Mucosa of descending colon (tissue), 3 donors: ENCODE data around the gene COL23A1. TPM values are rescaled to one million over a fixed set of nuclear protein-coding genes. Genes with fewer than 3 reads are reported as not detected.

ENCODE experiments used
- ATAC-seq: fragments of 200-7000 bp; cut with Tn5 transposase; one replicate; pipeline ENCODE4 v1.9.1; 2020; ENCODE audit warnings: mild to moderate bottlenecking, moderate library complexity
- DNase-seq, 3 donors: peaks; one replicate each; pipeline ENCODE4 v3.0.0-alpha.2; 2020
- H3K36me3 ChIP-seq: fragments of 200-600 bp; one replicate; pipeline ENCODE4 v1.8.0; 2021; ENCODE audit warnings: low read depth, mild to moderate bottlenecking
- H3K4me1 ChIP-seq: fragments of 200-600 bp; one replicate; pipeline ENCODE4 v1.8.0; 2021; ENCODE audit warnings: low read depth, mild to moderate bottlenecking
- H3K4me3 ChIP-seq: fragments of 200-600 bp; one replicate; pipeline ENCODE4 v1.8.0; 2021; ENCODE audit warnings: mild to moderate bottlenecking
- H3K9me3 ChIP-seq: fragments of 200-600 bp; one replicate; pipeline ENCODE4 v1.8.0; 2021; ENCODE audit warnings: mild to moderate bottlenecking
- intact Hi-C, 2 donors: fragments of 100-400 bp; cut with DNase I in 1 of 2; cut with micrococcal nuclease in 1 of 2; formaldehyde crosslinking; loops; one replicate each; pipeline versions ENCODE4 v1.11.0 to v1.11.1; 2022; cut with DNase I, micrococcal nuclease
- total RNA-seq, 3 donors: library from RNA; stranded (reverse); fragmentation: NEBNext Ultra II Directional in 2 of 3; extraction: Animal tissue kit (Norgen Biotek cat#: 25700) in 2 of 3; gene quantifications; one replicate each; pipeline versions ENCODE4 v1.2.1 to v1.2.4, GENCODE V29; 2021 to 2023
- TF ChIP-seq, protein P1 (sequence below): fragments of 200-600 bp; IDR thresholded peaks from one replicate; pipeline ENCODE4 v1.8.0; 2022; ENCODE audit warnings: antibody characterized with exemption, mild to moderate bottlenecking
- donor health status: DM: no; HTN: no; CAD: no; lungs with moderate emphysema.
- donor health status: DM: no; HTN: no; CAD: no.
- donor health status: DM: no; HTN: yes; CAD: no.

COL23A1 gene
- total RNA-seq, 3 donors from 2014 or later = 0.17 to 2.7 (median 0.43) TPM

DNA sequence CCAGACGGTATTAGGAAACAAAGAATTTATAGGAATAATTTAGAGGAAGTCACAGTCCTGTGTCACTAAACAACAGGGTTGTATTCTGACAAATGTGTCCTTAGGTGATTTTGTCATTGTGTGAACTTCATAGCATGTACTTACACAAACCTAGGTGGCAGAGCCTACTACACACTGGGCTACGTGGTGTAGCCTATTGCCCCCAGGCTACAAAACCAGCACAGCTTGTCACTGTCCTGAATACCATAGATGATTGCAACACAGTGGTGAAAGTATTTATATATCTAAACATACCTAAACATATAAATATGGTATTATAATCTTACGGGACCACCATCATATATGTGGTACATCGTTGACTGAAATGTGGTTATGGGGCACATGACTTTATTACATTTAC lies 69.3 kb downstream of the COL23A1 start:
- Histone ChIP-seq H3K36me3 (no peaks in the 10 kb centered on the region), H3K9me3 (peaks cover 2% of the 10 kb centered on the region), H3K4me1 (no peaks in the 10 kb centered on the region), H3K4me3 (no peak overlapping the region)
- TF ChIP-seq, protein P1, sequence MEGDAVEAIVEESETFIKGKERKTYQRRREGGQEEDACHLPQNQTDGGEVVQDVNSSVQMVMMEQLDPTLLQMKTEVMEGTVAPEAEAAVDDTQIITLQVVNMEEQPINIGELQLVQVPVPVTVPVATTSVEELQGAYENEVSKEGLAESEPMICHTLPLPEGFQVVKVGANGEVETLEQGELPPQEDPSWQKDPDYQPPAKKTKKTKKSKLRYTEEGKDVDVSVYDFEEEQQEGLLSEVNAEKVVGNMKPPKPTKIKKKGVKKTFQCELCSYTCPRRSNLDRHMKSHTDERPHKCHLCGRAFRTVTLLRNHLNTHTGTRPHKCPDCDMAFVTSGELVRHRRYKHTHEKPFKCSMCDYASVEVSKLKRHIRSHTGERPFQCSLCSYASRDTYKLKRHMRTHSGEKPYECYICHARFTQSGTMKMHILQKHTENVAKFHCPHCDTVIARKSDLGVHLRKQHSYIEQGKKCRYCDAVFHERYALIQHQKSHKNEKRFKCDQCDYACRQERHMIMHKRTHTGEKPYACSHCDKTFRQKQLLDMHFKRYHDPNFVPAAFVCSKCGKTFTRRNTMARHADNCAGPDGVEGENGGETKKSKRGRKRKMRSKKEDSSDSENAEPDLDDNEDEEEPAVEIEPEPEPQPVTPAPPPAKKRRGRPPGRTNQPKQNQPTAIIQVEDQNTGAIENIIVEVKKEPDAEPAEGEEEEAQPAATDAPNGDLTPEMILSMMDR = no peak
- no peak for ATAC-seq
- intact Hi-C loops = no loop called here
- DNase-seq = no peak

DNA sequence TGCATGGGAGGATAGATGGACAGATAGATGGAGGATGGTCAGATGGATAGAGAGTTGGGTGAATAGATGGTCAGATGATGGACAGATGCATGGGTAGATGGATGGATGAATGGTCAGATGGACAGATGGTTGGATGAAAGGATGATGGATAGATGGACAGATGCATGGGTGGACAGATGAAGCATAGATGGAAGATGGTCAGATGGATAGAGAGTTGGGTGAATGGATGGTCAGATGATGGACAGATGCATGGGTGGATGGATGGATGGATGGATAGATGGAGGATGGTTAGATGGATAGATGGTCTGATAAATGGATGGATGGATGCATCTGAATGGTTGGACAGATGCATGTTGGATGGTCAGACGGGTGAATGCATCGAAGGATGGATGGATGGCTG lies 70.4 kb downstream of the COL23A1 start:
- no peak overlapping the region for H3K4me3 ChIP-seq
- no peak for DNase-seq
- H3K9me3 ChIP-seq = peaks cover 2% of the 10 kb centered on the region
- H3K4me1 ChIP-seq = no peaks in the 10 kb centered on the region
- intact Hi-C loops = no loop called here
- TF ChIP-seq, protein P1 = no peak
- H3K36me3 ChIP-seq = no peaks in the 10 kb centered on the region
- ATAC-seq = no peak

DNA sequence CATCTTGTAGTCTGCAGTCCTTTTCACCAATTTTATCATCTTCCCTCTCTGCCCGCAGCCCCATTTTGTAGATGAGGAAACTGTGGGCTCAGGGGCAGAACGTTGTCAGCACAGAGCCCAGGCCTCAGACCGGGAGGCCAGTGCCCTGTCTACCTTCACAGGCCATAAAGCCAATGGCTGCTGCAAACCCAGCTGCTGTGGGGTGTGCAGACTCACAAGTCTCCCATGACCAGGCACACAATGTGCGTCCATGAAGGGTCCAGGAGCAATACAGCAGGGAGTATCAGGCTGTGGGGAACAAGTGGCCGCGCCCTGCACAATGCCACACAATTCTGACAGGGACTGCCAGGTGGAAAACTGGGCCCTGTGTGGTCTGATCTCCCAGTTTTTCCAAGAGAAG lies 71.0 kb downstream of the COL23A1 start:
- ATAC-seq = no peak
- Histone ChIP-seq H3K4me3 (no peak overlapping the region), H3K9me3 (peaks cover 2% of the 10 kb centered on the region), H3K36me3 (no peaks in the 10 kb centered on the region), H3K4me1 (no peaks in the 10 kb centered on the region)
- intact Hi-C loops = no loop called here
- DNase-seq = no peak
- TF ChIP-seq, protein P1 = no peak

DNA sequence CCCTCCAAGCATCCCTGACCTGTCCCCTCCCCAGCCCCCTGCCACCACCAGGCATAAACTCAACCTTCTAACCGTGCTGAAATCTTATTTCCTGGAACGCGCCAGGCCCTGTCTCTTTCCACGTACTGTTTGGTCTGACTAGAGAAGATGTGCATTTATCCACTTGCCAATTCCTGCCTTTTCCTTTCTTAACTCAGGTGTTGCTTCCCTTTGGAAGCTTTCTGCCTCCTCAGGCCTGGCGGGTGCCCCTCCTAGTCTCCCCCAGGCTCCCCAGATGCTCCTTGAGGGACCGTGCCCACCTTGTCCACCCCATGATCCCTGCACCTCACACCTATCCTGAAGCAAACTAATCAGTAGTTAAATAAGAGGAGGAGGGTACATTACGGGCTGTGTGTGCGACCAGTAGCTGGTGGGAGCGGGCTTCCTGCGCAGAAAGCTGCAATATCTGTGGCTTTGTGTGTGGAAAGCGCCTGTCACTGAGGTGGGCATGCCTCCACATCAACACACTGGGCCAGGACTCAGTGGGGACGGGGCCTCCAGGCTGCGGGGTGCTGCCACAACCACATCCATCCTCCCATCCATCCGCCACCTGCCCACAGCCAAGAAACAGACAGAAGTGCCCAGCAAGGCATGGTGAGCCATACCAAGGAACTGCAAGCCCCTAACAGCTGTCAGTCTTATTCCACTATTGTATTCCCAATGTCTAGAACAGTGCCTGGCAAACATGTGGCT lies 73.5 kb downstream of the COL23A1 start:
- TF ChIP-seq, protein P1 = no peak
- no peaks in the 10 kb centered on the region for H3K4me1 ChIP-seq
- no peak overlapping the region for H3K4me3 ChIP-seq
- no peaks in the 10 kb centered on the region for H3K36me3 ChIP-seq
- intact Hi-C loops = no loop called here
- peaks cover 2% of the 10 kb centered on the region for H3K9me3 ChIP-seq
- ATAC-seq = no peak
- no peak for DNase-seq

DNA sequence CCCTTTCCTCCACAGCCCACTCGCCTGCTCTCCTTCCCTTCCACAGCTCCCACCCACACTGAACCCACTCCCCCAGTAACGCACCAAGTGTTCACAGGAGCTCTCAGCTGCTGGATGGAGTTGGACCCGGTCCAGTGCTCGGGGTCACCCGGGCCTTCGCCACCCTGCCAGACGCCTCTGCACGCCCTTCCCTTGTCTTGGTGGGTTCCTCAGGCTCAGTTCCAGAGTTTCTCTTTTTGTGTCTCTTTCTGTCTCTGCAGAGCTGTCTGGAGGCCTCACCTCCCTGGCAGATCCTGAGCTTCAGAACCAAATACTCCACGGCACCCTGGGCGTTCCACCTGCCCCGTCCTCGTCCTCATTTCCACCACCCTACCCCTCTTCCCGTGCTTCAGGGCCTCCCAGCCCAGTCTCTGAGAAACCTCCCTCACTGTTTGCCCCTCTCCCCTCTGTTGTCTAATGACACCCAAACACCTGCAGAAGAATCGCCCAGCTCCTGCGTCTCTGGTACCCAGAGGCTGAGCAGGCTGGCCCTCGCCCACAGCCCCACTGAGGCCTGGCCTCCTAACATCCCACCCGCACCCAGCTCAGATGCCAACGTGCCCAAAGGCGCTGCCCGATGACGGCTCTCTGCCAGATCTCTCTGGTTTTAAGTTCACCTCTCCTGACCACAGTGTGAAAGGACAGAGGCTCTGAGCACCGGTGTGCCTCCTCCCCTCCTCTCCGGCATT lies 74.3 kb downstream of the COL23A1 start:
- intact Hi-C loops = no loop called here
- TF ChIP-seq, protein P1 = no peak
- no peak for DNase-seq
- no peak overlapping the region for H3K4me3 ChIP-seq
- H3K4me1 ChIP-seq = no peaks in the 10 kb centered on the region
- H3K36me3 ChIP-seq = no peaks in the 10 kb centered on the region
- no peak for ATAC-seq
- no peaks in the 10 kb centered on the region for H3K9me3 ChIP-seq
